AML-193 (cell line): ENCODE results near the gene RABGAP1L.
"Not testable (repeated sequence)": the region's sequence is repeated elsewhere in the genome, so short reads cannot be mapped to it uniquely, and the experiment has no call there.

Experiments
- DNase-seq, 2 experiments: peaks; one replicate each; lab custom pipeline; 2025; lab: John Stamatoyannopoulos, UW

Gene RABGAP1L

DNA sequence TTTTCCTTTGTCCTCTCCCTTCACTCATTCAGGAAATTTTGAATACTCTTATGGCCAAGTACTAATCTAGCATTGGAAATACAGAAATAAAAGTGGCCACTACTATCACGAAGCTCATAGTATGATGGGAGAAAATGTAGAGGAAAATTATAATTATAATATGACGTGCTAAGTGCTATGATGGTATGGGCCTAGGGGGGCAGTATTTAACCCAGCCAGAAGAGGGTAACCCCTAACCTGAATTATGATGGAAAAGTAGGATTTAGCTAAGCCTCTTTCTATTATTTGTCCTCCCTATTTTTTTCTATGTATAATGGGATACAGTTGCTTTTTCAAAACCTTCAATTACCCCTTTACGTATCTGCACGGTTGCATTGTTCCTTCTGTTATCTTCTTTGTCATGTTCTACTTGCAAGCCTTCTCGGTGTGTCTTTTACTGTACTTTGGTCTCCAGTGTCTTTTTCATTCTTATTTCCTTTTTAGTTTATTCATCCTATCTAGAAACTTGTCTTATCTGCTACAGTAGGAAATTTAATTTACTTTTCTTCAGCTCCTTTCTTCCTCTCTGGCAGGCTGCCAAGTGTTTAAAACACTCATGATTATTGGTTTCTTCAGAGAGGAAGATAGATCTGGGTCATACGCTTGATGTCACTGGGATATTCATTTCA lies 199.6 kb downstream of the RABGAP1L start:
- no peak for DNase-seq

DNA sequence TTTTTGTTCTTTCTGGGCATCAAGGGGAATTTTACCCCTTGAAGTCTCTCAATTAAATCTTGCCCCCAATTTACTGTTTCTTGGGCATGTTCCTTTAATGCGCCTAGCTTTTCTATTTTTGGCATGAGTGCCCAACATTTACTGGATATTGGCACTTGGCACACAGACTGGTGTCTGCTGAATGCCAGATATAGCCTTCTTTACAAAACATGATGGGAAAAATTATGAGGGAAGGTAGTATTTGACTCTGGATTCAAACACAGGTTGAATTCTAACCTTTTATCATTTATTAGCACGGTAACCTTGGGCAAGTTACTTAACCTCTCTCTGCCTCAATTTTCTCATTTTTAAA lies 200.1 kb downstream of the RABGAP1L start:
- DNase-seq = no peak

DNA sequence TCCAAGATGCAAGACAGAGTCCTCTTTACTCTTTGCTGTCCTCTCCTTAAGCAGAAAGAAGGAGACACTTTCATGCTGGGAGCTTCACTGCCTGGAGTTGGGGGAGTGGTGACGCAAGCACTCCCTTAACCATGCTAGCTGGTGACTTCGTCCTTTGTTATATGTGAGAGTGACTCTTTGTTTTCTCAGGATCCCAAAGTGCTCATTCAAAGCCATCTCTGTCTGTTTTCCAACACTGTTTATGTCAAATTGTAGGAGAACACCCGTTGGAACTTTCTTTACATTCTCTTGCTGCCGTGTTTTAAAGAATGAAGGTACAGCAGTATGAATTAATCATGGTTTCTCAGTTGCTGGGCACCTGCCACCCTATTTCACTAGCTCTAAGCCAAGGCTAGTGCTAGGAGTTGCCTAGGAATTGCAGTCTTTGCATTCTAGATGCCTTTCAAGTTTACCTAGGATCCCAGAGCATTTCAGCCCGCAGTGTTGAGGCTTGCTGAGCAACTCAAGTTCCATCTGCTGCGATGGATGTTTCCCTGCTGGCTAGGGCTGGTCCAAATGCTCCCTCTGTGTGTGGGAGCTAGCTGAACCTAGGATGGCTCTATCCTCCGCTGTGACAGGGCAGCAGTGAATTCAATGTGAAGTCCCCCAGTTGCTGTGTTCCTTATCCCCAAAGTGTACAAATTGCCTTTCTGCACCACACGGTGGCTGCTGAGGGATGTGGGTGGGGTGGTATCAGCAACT lies 205.8 kb downstream of the RABGAP1L start:
- DNase-seq = no peak

DNA sequence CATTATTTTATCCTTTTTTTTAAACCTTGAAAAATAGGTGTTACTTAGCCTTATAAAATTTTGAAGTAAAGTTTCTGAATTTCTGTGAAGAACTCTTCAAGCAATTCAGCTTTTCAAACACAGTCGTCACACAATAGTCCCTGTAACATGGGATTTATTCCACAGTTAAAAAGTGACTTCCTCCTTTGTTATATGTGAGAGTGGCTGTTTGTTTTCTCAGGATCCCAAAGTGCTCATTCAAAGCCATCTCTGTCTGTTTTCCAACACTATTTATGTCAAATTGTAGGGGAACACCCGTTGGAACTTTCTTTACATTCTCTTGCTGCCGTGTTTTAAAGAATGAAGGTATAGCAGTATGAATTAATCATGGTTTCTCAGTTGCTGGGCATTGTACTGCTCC lies 207.6 kb downstream of the RABGAP1L start:
- DNase-seq = no peak

DNA sequence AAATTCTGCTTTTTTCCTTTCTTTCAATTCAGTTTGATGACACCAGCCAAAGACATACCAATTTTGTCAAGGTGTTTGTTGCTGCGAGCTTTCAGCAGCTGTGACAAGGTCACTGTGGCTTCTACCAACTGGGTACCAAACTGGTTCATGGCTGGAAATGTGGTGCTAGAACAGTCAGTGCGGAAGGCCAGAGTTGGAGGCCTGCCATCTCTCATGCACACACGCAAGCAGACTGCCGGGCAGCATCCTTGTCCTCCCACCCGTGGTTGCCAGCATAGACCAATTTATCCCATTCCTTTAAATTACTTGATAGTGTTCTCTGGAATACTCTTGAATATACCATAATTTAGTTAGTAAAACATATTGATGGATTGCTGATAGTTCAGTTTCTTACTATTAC lies 208.6 kb downstream of the RABGAP1L start:
- DNase-seq = no peak

DNA sequence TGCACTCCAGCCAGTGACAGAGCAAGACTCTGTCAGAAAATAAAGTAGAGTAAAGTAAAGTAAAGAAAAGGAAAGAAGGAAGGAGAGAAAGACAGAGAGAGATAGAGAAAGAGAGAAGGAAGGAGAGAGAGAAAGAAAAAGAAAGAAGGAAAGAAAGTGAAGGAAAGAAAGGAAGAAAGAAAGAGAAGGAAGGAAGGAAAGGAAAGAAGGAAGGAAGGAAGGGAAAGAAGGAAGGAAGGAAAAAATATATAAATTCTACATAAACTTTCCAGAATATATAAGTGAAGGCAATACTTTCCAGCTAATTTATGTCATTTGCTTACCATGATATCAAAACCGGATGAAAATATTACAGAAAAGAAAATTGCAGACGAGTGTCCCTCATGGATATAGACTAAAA lies 216.7 kb downstream of the RABGAP1L start:
- no peak for DNase-seq

DNA sequence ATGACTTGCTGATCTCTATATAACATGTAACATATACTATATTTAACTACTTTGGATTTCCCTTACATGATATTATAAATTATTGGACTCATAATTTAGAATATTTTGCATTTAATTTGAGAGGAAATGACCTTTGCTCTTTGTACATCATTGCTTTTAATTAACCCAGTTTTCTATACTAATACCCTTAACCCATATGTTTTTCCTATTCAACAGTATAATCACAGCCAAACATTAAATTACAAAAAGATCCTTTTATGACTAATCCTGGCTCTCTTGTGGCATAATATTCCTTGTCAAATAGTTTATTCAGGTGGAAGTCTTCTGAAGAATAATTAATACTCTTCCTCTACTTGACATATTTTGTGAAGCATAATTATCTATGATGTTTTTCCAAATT lies 232.4 kb downstream of the RABGAP1L start:
- no peak for DNase-seq

DNA sequence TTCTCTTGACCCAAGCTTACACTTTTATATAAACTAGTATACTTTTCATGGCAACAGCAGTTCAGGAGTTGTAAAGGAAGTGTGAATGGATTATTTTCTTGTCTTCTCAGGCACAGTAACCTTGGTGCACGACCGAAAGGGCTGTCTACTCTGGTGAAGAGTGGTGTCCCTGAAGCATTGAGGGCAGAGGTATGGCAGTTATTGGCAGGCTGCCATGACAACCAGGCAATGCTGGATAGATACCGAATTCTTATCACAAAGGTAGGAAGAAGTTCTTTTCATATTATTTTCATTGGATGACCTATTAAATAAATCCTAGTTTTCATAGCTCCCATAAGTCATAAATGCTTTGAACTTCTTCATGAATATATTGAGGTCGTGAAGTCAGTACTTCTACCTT lies 234.6 kb downstream of the RABGAP1L start:
- DNase-seq = no peak

DNA sequence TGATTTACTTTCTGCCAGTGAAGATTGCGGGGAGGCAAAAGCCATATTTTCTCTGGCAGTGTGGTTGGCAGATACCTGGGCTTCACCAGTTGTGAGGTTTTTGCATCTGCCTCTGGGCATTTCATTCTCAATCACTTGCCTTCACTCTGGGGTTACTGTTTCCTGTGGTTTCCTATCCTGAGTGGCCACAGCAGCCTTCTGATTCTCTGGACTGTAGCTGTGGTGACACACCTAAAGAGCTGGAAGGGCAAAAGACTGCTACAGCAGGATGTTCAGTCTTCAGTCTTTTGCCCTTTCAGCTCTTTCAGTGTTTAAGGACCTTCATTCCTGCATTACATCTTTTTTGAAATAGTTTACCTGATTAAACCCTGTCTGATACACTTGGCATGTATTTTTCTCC lies 237.9 kb downstream of the RABGAP1L start:
- DNase-seq = no peak

DNA sequence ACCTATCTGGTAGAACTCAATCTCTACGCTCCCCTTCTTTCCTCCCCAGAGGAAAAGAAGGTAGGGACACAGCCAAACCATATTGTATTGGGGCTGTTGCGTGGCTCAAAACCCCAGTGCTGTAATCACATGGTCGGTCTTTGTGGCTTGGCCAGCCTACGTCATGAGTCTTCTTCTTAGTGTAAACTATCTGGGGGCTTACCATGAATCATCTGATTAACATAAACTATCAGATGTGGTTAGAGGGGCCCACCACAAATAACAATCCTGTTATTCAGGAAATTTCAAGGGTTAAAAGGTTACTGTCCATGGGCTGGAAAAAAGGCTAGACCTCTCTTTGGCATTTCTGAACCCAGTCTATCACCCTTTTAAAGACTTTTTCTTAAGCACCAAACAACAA lies 238.9 kb downstream of the RABGAP1L start:
- DNase-seq = no peak

DNA sequence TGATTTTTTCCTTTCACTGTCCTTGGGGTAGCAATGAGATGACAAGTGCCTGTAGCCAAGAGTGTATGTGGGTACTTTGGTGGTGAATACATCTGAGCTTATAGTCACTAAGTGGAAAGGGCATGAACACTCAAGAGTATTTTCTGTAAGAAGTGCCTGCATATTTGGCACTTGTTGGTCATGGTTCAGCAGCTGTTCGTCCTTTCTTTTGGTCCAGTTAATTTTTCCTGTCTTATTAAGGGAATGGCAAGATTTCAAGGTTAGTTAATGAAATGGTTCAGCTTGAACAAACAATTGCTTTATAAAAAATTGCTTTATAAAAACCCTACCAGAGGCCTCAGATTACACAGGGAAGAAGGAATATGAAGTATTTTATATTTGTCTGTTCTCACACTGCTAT lies 239.9 kb downstream of the RABGAP1L start:
- DNase-seq = no peak

DNA sequence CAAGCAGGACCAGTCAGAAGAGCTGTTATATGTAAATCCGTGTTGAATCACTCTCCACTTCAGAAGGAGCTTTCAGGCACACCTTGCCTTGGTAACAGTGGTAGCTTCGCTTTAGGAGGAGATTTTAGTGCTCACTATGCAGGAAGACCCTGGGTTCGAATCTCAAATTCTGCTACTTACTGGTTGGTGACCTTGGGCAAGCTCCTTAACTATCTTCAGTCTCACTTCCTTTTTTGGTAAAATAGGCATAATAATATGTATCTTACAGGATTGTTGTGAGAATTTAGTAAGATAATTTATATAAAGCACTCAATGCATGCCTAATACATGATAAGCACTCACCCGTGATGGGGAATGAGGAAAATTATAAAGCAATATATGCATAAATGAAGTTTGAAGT lies 241.8 kb downstream of the RABGAP1L start:
- DNase-seq = no peak

DNA sequence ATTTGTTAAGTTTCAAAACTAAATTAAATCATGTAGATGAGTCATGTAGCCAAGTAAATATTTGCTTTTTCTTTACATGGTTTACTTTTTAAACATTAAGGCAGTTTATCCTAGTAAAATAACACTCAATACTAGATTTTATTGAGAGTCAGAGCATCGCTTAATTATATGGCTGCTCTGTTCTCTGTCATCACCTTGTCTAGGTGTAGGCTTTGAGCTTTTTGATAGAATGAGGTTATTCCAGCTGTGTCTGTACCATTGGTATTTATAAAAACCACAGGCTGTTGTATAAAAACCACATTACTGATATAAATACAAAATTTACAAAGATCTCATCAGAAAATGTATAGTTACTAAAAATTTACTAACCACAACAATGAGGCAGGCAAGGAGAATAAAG lies 245.9 kb downstream of the RABGAP1L start:
- no peak for DNase-seq

DNA sequence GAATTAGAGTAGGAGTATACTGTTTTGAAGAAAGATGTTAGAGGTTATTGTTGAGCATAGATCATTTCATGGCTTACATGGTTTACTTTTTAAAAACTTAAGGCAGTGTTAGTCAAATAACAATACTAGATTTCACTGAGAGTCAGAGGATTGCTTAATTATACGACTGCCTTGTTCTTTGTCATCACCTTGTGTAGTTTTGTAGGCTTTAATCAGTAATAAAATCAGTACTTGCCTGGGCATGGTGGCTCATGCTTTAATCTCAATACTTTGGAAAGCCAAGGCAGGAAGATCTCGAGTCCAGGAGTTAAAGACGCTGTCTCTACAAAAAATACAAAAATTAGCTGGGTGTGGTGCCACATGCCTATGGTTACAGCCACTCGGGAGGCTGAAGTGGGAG lies 247.1 kb downstream of the RABGAP1L start:
- DNase-seq = no peak

DNA sequence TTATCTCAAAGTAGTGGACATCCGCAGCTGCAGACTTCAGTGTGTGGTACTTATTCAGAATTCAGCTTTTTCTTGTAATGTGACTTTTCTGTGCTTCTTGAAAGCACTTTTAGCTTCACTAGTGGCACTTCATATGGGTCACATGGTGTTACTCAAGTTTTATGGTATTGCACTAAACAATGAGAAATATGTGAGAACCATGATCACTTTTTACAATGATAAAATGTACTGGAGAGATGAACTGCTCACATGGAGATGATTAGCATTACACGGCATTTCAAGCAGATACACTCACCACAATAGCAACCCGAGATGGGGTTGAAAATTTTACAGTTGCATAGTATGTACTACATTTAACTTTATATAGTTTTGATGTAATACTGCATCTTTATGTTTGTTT lies 248.3 kb downstream of the RABGAP1L start:
- DNase-seq = no peak

DNA sequence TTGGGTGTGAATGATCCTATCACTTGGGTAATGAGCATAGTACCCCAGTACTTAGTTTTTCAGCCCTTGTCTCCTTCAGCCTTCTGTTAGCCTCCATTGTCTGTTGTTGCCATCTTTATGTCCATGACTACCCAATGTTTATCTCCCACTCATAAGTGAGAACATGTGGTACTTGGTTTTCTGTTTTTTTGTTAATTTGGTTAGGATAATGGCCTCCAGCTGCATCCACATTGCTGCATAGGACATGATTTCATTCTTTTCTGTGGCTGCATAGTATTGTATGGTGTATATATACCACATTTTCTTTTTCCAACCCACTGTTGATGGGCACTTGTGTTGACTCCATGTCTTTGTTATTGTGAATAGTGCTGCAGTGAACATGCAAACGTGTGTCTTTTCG lies 248.8 kb downstream of the RABGAP1L start:
- no peak for DNase-seq

DNA sequence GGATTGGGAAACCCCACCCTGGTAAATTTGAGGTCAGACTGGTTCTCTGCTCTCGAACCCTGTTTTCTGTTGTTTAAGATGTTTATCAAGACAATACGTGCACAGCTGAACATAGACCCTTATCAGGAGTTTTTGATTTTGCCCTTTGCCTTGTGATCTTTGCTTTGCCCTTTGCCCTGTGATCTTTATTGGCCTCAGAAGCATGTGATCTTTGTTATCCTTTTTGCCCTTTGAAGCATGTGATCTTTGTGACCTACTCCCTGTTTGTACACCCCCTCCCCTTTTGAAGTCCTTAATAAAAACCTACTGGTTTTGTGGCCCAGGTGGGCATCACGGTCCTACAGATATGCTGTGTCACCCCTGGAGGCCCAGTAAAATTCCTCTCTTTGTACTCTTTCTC lies 250.5 kb downstream of the RABGAP1L start:
- DNase-seq = not testable (repeated sequence)

DNA sequence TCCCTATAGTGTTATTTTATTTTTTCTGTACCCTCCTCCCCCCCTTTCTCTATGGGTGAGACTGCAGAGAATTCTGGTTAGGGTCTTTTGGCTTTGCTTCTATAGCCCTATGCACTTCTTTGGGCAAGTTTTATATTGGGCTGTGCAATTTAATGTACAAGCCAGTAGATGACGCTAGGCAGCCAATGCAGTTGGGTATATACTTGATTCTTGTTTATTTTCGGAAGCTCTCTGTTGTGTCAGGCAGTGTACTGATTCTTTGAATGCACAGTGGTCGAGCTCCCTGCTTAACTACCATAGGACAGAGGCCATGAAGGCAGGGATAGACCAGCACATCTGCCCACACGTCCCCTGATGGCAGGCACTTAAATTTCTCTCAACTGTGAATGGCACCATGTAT lies 254.3 kb downstream of the RABGAP1L start:
- no peak for DNase-seq

DNA sequence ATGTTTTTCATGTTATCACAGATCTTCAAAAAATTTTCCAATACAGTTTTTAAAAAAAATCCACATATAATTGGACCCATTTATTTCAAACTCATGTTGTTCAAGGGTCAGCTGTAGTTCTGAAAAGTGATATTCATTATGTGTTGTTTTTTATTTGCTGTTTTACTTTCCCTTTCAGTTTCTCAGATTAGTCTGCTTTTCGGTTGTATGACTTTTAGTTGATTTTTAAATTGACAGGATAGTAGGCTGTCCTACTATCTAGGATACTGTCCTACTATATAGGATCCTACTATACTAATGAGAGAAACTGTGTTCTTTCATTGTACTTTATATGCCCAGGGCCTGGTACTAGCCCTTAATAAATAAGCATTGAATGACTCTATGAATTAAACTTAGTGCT lies 254.9 kb downstream of the RABGAP1L start:
- DNase-seq = no peak

DNA sequence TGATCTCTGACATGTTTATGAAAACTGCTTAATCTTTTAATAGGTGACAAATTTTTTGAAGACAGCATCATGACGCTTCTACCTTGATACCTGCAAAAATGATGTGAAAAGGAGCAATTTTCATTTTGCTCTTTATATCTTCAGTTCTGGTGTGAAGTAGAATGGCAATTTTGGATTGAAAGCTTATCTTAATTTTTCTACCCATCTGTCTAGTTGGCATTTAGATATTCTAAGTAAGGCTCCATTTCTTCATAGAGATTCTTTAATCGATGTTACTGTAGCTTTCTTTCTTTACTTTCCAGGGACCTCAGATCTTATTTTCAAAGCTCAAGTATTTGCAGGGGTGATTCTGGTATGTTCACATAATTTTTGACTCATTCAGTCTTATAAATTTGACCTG lies 256.2 kb downstream of the RABGAP1L start:
- DNase-seq = no peak

DNA sequence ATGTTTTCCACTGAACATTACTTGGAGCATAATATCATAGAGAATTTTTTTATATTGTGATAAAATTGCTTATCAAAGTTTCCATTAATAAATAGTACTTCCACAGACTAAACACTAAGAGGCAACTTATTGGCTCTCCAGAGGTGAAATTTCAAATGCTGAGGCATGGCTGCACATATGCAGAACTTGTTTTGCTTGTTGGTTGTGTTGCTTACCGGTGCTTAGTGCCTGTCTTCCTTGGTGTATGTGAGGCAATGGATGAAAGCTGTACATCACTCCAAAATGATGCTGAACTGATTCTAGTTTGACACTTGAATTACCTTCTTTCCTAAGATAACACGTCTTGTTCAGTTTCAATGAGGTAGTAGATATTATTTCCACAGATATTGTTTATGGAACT lies 258.6 kb downstream of the RABGAP1L start:
- no peak for DNase-seq

DNA sequence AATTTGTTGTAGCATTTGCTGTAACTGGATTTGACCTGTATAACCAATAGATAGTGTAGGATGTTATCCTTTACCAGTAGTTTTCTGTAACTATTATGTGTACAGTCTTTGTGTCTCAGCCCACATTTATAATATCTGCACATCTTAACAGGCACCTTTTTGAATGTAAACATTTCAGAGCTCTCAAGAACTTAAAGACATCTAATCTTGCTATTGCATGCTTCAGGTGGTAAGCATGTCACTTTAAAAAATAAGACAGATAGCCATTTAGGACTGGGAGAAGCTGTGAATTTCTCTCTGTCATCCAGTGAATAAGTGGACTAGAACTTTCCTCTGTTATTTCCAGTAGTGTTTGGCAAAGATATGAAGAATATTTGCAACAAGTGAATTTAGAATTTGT lies 265.8 kb downstream of the RABGAP1L start:
- no peak for DNase-seq

DNA sequence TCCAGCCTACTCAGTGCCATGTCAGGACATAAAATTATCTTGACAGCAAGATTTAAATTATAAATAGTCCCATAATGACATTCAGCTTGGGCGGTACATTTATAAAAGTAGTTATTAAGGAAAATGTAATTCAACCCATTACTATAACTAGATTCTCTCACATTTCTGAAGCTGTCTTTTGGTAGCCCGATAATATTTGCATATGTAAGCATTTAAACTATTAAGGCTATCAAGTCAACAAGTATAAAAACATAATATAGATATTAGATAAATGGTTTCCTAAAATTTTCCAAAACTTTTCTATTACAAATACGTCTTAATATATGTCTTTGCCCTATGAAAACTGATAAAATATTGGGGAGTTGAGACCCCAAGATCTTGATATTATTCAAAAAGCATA lies 266.8 kb downstream of the RABGAP1L start:
- no peak for DNase-seq

DNA sequence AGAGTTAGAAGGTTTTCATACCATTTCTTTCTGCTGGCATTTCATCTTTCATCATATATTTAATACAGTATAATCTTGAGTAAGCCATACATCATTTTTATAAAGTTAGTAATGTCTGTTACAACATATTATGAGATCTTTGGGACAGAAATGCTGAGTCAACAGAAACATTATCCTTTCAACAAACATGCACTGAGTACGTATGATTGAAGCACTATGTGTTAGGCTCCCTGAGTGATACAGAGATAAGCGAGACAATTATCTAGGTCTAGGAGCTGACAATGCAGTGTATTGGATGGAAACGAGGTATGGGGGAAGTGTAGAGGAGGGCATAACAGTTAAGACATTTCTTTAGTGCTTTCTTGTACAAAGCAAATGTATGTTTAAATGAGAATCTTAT lies 268.7 kb downstream of the RABGAP1L start:
- DNase-seq = no peak
